Left lobe of liver (tissue), 2 donors: ENCODE results near the gene FOXN3. TPM values are rescaled to one million over a fixed set of nuclear protein-coding genes. Genes with fewer than 3 reads are reported as not detected.
"Not testable (repeated sequence)": the region's sequence is repeated elsewhere in the genome, so short reads cannot be mapped to it uniquely, and the experiment has no call there.

ENCODE experiments used
- ATAC-seq: fragments of 200-7000 bp; cut with Tn5 transposase; one replicate; pipeline ENCODE4 v1.9.1; 2020; ENCODE audit warnings: mild to moderate bottlenecking, moderate library complexity
- DNase-seq: peaks from one replicate; pipeline ENCODE4 v3.0.0-alpha.2; 2020; ENCODE audit warnings: low spot score
- total RNA-seq: library from RNA; stranded (reverse); gene quantifications from one replicate; pipeline ENCODE4 v1.2.1, GENCODE V29; 2021
- donor health status: DM: no; HTN: no; CAD: no; lungs with moderate emphysema.
- donor health status: DM: no; HTN: yes; CAD: no.

FOXN3 gene
- total RNA-seq, 1 donor from 2014 or later: 72.9 TPM

- not testable (repeated sequence) for DNase-seq, ATAC-seq
Observed at GRCh38 chr14:89111766-89112543, 305.1 kb downstream of the FOXN3 start.

- ATAC-seq, DNase-seq: not testable (repeated sequence)
Observed at GRCh38 chr14:89111232-89111631, 305.8 kb downstream of the FOXN3 start.

- no peak for DNase-seq
- no peak for ATAC-seq
Observed at GRCh38 chr14:89110110-89110509, 306.9 kb downstream of the FOXN3 start.

- ATAC-seq: no peak
- DNase-seq: no peak
Observed at GRCh38 chr14:89108608-89109007, 308.4 kb downstream of the FOXN3 start.

- ATAC-seq: no peak
Observed at GRCh38 chr14:89107626-89108025, 309.4 kb downstream of the FOXN3 start.

More at GRCh38 chr14:89107626-89108025, 309.4 kb downstream of the FOXN3 start:
- no peak for DNase-seq
